Measurements from ENCODE around the gene CD6. TPM values are rescaled to one million over a fixed set of nuclear protein-coding genes. Genes with fewer than 3 reads are reported as not detected.

The CD6 gene
- polyA plus RNA-seq, 12 donors: 0.33 to 2.1 (median 0.81) TPM; not detected in 2

DNA sequence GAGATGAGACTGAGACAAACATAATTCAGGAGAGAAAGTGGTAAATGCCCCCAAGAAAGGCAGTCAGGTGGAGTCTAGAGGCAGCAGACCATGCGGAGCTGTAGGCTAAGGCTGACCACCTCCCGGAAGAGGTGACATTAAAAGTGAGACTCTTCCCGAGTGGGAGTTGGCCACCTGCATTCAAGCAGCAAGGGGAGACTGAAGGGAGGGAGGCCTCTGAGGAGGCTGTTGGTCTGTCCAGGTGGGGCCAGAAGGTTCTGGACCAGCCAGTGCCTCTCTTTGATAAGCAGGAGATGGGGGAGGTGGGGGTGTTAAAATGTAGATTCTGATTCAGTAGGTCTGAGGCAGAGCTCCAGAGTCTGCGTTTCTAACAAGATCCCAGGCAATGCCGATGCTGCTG, 37.5 kb downstream of the CD6 start:
- no peak for DNase-seq

DNA sequence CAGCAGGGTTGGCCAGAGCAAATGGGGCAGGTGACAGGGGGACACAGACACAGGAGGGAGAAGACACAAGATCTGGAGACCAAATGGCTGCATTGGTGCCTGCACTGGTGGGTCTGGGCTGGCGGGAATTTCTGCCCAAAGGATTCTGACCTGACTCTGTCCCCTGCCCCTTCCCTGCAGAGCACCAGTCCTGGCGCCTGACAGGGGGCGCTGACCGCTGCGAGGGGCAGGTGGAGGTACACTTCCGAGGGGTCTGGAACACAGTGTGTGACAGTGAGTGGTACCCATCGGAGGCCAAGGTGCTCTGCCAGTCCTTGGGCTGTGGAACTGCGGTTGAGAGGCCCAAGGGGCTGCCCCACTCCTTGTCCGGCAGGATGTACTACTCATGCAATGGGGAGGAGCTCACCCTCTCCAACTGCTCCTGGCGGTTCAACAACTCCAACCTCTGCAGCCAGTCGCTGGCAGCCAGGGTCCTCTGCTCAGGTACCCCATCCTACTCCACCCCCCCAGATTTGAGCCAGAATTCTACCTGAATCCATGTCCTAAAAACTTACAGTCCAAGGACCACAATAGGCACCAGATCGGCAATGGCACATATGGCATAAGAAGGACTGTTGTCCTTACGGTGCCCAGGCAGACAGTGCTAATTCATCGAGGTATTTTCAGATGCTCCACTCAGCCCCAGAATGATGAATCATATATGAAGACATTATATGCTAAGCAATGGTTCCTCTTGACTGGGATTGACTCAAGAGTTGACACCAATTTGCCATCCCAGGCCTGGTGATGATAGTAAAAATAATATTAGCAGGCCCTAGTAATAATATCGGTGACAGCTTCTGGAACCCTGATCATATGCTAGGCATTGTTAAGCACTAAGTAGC, 38.2 kb downstream of the CD6 start:
- no peak for DNase-seq

DNA sequence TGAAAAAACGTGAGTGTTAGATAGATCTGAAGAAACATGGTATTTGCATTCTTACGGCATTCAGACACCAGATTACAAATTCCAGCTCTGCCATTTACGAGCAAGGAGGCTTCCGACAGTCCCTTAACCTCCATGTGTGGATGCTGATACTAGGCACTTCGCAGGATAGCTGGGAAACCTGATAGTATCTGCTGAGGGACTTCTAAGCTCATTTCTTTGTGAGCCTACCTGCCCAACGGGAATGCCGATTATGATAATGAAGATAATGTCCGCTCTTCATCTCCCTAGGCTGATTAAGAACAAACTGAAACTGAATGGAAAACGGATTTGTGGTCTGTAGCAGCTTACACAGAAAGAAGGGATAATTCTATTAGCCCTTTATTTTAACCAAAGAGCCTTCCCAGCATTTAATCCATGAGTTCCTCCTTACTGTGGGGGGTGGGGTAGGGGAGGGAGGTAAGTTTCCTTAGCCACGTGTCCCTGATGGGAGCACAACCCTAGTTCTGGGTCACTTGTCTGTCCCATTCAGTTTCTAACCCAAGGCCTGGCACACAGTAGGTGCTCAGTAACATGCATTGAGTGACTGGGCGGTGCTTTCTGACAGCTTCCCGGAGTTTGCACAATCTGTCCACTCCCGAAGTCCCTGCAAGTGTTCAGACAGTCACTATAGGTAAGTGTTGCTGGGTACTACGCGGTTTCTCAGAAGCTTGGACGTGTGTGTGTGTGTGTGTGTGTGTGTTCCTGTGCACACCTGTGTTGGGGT, 39.2 kb downstream of the CD6 start:
- no peak for DNase-seq

DNA sequence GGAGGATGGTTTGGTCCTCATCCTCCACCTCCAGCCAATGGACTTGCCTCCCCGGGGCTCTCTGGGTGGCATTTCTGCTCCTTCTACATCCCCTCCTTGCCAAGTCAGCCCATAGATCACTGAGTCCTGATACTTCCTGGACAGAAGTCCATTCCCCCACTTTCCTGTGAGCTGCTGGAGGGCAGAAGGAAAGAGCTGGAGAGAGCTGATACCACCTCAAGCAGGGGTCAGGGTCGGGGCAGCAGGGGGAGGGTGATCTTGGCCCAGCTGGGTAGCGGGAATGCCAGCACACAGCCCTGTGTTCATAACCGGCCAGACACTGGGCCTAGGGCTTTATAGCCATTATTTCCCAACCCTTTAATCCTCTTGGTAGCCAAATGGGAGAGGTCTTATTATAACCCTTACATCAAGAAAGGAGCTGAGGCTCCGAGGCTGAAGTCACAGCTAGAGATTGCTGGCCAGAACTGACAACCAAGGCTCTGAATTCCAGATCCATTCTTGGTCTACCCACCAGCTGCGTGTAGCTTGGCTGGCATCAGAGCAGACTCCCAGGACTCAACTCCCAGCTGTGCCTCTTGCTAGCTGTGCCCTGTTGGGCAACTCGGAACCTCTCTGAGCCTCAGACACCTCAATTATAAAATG, 39.9 kb downstream of the CD6 start:
- no peak for DNase-seq

DNA sequence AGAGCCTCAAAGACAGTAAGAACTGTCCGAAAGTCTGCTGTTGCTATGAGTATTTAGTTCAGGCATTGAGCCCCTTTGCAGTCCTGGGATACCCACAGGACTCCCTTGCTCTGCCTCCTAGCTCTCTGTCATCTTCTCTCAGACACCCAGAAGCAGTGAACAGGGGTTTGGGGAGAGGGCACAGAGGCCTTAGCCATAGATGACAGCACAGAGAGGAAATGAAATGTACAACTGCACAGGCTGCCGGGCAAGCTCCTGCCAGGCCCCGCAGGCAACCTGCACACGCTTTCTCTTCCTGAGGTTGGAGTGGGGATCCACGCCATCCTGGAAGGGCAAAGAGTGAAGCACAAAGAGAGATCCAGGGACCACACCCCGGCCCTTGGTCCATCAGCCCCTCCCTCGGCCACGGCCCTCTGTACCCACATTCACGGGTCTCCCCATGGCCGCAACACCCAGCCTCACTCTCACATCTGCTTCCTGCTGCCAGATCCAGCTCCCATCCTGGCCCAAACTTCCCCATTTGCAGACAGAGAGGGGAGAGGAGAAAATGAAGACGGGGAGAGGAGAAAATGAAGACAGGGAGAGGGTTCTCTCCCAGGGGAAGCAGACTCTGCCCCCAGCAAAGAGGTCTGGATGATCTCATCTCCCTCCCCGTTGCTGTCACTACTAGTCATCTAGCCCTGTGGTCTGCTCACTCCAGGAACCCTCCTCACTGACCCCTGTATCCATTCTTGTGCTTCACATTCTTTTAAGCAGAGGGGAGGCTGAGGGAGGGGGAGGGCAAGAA, 40.7 kb downstream of the CD6 start:
- DNase-seq: no peak

DNA sequence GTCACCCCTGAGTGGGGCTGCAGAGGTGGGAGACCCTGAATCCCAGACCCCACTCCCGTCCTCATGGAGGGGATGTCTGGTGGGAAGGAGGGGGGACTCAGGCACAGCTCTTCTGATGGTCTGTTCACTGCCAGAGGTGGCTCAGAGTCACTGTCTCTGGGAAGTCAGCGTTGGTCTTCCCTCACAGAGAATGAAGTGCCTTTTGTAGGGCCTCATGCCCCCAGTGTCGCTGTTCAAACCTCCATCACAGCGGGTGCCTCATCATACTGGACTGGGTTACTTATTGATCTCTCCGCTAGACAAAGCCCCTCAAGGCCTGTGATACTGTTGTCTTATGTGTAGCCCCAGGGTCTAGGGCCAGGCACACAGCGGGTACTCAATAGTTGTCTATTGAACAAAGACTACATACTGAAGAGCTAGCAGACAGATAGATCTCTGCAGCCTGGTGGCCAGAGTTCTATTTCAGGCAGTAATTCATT, 41.3 kb downstream of the CD6 start:
- DNase-seq: no peak

DNA sequence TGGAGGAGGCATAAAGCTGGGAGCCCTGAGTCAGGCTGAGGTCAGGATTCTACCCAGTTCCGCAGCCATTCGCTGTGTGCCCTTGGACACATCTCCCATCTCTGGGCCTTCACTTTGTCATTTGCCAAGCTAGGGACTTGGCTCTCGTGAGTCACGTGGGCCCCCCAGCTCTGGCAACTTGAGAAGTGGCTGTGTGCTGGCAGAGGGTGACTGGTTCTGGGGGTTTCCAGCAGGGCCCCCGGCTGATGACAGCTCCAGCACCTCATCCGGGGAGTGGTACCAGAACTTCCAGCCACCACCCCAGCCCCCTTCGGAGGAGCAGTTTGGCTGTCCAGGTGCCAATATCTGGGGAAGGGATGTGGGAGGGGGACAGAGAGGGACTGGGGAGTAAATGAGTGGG, 46.6 kb downstream of the CD6 start:
- DNase-seq: no peak

DNA sequence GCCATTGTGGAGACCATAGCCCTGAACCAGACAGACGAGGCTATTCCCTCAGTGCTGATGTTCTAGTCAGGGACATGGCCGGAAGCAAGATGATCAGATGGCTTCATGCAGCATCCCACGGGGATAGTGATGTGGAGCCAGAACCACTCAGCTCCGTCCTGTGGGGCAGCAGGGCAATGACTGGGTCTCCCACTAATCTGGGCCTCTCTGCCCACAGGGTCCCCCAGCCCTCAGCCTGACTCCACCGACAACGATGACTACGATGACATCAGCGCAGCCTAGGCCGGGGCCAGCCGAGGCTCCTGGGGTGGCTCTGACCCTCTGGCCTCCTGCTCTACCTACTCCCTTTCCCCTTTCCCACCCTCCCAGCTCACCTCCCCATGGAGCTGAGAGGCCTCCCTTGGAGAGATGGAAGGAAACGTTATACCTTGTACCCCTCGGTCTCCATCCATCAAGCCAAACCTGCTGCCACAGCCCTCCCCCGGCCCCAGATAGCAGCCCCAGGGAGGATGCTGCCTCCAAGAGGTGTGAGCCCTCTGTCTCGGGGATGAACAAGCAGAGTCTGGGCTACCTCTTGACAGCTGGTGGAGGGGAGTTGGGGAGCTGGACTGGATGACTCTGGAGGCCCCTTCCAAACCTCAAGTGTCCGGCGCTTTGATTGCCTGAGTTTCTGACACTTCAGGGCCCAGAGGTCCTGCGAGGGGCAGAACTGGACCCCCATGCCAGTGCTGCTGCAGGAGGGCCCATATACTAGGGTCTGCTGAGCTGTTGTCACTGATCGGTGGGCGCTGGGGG, 47.8 kb downstream of the CD6 start:
- DNase-seq: no peak

DNA sequence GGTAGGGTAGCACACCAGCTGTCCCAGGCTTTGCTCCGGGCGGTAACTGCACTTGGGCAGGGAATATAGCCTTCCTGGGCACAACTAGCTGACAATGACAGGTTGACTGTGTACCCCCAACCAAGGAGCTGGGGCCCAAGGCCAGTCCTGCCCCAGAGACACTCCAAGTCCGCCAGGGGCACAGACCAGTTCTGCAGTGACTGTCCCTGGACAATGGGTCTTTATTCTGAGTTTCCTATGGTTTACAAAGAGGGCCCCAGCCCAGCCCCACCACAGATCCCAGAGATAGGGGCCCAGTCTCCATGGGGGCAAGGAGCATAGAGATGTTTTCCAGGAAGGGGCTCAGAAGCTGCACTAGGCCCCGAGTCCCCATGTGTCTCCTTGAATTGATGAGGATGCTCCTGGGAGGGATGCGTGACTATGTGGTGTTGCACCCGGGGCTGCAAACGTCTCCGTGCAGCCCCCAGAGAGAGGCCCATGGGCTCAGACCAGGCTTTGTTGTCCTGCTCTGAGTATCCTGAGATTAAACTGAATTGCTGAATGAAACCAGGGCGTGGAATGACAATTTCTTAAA, 48.4 kb downstream of the CD6 start:
- no peak for DNase-seq

DNA sequence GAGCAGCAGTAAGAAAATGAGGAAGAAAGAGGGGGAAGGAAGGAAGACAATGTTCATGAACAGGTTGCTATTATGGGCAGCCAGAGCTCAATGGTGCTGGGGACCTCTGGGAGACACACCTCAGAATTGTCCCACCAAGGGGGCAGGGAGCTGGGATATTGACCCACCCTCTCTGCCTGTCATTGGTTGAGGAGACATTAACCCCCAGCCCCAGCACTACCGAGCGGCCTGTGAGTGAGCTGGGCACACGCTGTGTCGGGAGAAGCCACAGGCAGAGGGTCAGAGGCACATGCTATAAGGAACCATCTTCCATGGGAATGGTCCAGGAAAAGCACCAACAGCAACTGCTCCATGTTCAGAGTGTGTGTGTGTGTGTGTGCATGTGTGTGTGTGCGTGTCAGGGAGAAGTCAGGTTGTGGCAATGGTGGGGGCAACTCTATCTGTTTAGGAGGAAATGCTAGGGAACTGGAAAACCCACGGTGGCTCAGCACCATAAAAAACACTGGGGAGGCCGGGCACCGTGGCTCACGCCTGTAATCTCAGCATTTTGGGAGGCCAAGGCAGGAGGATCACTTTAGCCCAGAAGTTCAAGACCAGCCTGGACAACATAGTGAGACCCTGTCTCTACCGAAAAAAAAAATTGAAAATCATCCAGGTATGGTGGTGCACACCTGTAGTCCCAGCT, 49.2 kb downstream of the CD6 start:
- no peak for DNase-seq

DNA sequence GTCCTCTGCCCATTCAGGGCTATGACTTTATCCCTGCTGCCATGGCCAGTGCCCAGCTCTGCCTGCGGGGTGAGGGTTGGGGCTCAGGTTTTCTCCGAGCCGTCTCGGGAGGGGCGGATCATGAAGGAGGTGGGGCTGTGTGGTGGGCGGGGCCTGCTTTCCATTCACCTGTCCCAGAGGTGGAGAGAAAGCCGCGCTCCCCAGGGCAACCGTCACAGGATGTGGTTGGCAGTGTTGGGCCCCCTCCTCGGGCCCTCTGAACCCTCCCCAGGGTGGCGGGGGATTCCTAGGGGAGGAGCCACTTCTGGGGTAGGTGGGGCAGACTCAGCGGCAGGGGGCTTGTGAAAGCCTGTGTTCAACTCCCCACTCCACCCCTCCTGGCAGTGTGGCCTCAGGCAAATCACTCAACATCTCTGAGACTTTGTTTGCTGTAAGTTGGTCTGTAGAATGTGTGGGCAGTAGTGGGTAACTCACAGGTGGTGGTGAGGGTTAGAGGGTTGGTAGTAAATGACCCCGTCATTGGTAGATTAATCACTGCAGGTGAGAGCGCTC, 50.3 kb downstream of the CD6 start:
- DNase-seq: no peak

DNA sequence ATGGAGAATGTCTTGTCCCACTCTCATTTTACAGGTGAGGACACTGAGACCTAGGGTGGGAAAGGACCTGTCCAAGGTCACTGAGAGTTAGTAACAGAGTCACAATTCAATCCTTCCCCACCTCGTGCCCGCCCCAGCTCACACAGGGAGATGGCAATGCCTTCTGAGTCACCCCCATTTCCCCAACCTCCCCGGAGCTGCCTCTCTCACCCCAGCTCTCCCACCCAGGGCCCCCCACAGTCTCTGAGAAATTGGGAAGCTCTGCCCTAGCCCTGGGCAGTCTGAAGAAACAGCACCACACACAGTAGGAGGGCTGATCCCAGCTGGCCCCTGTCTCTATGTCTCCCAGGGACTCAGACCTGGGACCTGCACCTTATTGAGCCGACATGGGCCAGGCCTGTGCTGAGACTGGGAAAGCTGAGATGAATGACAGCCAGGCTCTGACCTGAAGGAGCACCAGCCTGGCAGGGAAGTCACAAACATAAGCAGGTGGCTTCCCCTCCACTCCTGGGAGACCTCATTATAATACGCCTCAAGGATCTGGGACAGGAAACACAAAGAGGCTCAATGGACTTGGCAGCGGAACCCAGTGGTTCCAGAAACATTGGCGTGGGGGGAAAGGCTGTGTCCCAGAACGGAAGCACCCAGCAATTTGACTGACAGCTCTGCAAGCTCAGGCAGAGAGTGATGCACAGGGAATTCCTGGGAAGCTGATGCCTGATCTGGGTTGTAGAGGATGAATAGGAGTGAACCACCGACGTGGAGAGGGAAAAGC, 51.0 kb downstream of the CD6 start:
- no peak for DNase-seq

DNA sequence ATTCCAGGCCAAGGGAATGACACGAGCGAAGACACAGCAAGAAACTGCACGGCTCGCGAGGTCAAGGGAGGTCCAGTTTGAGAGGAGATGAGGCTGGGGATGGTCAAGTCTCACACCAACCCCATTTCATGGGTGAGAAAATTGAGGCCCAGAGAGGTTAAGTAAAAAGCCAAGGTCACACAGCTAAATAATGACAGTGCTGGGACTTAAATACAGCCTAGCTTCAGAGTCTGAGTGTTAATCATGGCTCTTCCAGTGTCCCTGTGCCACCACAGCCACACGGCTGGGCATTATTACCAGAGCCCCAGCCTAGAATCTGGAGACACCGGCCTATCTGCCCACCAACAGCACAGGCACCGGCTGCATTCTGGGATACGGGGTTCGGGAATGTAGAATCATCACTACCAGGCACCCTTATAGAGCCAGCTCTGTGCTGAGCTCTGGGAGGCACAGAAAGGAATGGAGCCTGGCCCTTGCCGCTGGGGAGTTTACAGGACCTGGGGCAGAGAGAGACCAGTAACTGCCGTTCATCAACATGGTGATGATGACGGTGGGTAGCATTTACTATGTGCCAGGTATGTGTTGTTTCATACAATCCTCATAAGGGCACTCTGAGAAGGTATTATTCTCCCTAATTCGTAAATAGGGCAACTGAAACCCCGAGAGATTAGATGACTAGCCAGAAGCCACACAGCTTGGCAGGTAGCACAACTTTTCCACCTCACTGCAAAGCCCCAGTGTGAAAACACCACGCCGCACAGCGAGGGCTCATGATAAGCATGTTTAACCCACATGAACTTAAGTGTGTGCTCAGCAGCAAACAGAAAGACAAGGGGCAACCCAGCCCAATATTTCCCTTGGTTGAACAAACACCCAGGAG, 51.8 kb downstream of the CD6 start:
- DNase-seq: no peak

DNA sequence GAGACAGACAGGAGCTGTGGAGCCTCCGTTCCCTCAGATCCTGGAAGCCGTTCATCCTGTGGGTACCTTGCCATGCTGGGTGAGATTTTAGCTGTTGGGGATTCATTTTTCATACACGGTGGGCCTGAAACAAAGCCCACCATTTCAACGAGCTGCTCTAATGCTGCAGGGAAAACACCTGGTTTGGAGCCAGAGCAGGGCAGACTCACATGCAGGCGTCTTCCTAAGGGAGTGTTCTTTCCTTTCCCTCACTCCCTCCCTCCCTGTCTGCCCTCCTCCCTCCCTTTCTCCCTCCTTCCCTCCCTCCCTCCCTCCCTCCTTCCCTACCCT, 52.5 kb downstream of the CD6 start:
- no peak for DNase-seq

DNA sequence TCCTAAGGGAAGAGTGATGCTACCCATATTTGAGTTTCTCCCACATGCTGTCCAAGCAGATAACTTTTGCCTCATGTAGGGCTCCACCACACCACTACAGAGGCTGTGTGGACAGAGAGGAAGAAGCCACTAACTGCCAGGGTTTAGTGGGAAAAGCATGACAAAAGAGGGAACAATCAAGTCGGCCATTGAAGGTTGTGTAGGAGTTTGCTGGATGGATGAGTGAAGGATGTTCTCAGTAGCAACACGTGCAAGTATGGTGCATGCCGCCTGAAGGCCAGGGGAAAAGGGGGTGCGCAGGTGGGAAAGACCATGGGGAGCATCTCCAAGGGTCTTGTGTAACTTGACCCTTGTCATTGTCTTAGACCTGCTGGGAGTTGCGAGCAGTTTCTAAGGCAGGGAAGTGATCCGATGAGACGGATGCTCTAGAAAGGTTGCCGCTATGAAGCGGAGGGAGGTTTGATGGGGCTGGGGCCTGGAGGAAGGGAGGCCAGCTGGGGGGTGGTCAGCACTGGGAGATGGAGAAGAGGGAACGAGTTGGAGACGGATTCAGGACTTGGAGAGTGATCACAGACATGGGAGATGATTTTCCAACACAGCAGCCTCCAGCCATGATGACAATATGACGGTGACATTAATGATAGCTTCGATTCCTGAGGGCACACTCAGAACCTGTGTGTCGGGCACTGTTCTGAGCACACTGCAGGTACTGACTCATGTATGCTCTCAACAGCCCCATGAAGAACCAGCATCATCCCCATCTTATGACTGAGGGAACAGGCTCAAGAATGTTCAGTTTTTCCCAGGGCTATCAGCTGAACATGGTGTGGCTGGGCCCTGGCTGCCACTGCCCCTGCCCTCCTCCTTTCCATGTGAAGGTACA, 53.7 kb downstream of the CD6 start:
- DNase-seq: no peak

DNA sequence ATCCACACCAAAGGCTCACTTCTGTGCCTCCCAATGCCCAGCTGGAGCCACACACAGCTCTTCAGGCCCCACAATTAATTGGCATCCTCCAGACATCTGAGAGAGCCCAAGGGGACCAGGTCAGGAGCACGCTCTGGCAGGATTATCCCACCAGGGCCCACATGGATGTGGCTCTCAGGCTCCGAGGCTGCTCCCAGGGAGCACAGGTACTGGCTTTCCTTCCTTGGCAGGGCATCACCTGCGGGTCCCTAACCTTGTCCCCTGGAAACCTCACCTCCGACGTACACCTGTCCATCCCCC, 54.3 kb downstream of the CD6 start:
- no peak for DNase-seq
